Raji (cell line): ENCODE data around the gene TRAIP.

Experiments
- POLR2A ChIP-seq: IDR thresholded peaks from 2 replicates; pipeline ENCODE4 v1.6.1; 2011; ENCODE audit warnings: low read depth, low read length, control low read depth; ENCODE audit not compliant: insufficient read depth

Gene TRAIP

GRCh38 chr3:49807431-49808114 lies 48.8 kb downstream of the TRAIP start:
- no peak for TF ChIP-seq POLR2A

- TF ChIP-seq POLR2A: no peak
Measured at GRCh38 chr3:49806850-49807249, 49.5 kb downstream of the TRAIP start.

GRCh38 chr3:49805897-49806701 lies 50.3 kb downstream of the TRAIP start:
- no peak for TF ChIP-seq POLR2A

- TF ChIP-seq POLR2A: 0 out of 2 replicates have a peak, but pooled peaks have one; percentile 17
Measured at GRCh38 chr3:49805367-49805782, 51.0 kb downstream of the TRAIP start.

GRCh38 chr3:49804141-49805041 lies 52.0 kb downstream of the TRAIP start:
- TF ChIP-seq POLR2A: no peak

- no peak for TF ChIP-seq POLR2A
Measured at GRCh38 chr3:49803465-49804140, 52.8 kb downstream of the TRAIP start.

- peak; percentile 52 for TF ChIP-seq POLR2A
Measured at GRCh38 chr3:49802719-49803464, 53.5 kb downstream of the TRAIP start, which contains the start of gene INKA1. INKA1 (plus strand) TSS chr3:49803261; CDS start chr3:49803393, 132 bp downstream.

- no peak for TF ChIP-seq POLR2A
Measured at GRCh38 chr3:49801160-49801559, 55.2 kb downstream of the TRAIP start.

- TF ChIP-seq POLR2A: no peak
Measured at GRCh38 chr3:49799761-49800160, 56.6 kb downstream of the TRAIP start, which contains the start of gene CDHR4. CDHR4 (minus strand) TSS chr3:49799873; CDS start chr3:49799812, 61 bp downstream.

GRCh38 chr3:49799105-49799504 lies 57.3 kb downstream of the TRAIP start:
- TF ChIP-seq POLR2A: no peak

- TF ChIP-seq POLR2A: no peak
Measured at GRCh38 chr3:49794926-49795905, 61.1 kb downstream of the TRAIP start.

GRCh38 chr3:49794431-49794830 lies 61.9 kb downstream of the TRAIP start:
- TF ChIP-seq POLR2A: no peak

GRCh38 chr3:49793486-49794085 lies 62.8 kb downstream of the TRAIP start:
- no peak for TF ChIP-seq POLR2A
